ENCODE data around the gene SCO2.

SCO2 gene

GRCh38 chr22:50473855-50474671 is 51.3 kb downstream of the SCO2 start:
- peak; percentile 72 for DNase-seq

Data from activated CD8-positive, alpha-beta memory T cell treated with anti-CD3 and anti-CD28 coated beads for 24 hours (primary cell).